Astrocyte (in vitro differentiated cells and primary cell): ENCODE results near the gene ZBTB24.

ENCODE experiments used
- EZH2 ChIP-seq: IDR thresholded peaks from 2 replicates; pipeline ENCODE4 v1.6.1; 2012; ENCODE audit warnings: mild to moderate bottlenecking, low read length, inconsistent platforms; ENCODE audit not compliant: insufficient read depth
- TF ChIP-seq, protein P1 (sequence below): IDR thresholded peaks from 2 replicates; pipeline ENCODE4 v1.5.1; 2011; ENCODE audit warnings: low read depth, mild to moderate bottlenecking, inconsistent platforms, low read length, moderate library complexity; ENCODE audit not compliant: insufficient read depth

DNA sequence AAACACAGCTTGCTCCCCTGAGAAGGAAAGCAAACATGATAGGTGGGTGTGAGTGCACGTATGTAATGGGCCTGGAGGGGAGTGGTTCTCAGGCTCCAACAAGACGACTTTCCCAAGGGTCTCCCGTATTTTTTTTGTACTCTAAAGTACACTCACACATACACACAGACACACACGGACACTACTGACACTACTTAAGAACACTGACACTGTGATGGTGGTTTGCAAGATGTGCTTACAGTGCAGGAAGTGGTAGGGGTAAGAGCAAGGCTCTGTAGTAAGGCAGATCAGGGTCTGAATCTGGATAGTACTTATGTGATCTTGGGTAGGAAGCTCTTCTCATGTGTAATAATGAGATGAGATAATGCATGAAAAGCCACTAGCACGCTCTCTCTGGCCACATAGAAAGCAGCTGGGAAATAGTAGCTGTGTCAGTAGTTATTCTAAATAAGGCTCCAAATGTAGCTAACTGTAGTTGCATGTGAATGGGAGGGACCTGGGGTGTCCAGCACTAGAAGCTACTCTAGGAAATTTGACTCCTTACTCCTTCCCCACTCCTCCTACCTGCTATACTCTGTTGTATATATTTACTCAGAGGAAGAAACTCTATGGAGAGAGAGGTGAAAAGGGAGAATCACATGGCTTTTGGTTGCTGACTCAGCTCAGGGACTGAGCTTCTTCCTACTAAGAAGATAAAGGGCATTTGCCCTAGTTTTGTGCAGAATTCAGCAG is 8.4 kb upstream of the ZBTB24 start:
- TF ChIP-seq, protein P1, sequence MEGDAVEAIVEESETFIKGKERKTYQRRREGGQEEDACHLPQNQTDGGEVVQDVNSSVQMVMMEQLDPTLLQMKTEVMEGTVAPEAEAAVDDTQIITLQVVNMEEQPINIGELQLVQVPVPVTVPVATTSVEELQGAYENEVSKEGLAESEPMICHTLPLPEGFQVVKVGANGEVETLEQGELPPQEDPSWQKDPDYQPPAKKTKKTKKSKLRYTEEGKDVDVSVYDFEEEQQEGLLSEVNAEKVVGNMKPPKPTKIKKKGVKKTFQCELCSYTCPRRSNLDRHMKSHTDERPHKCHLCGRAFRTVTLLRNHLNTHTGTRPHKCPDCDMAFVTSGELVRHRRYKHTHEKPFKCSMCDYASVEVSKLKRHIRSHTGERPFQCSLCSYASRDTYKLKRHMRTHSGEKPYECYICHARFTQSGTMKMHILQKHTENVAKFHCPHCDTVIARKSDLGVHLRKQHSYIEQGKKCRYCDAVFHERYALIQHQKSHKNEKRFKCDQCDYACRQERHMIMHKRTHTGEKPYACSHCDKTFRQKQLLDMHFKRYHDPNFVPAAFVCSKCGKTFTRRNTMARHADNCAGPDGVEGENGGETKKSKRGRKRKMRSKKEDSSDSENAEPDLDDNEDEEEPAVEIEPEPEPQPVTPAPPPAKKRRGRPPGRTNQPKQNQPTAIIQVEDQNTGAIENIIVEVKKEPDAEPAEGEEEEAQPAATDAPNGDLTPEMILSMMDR, result no peak
- TF ChIP-seq EZH2, result no peak
